DOHH2 (cell line): ENCODE data around the gene GRB14.
"Not testable (repeated sequence)": the region's sequence is repeated elsewhere in the genome, so short reads cannot be mapped to it uniquely, and the experiment has no call there.

Experiments used
- H3F3A ChIP-seq: fragments of 200-600 bp; sonication (generic), shearing (Covaris generic); 2 replicates; pipeline ENCODE4 v1.6.0; 2016; ENCODE audit warnings: antibody characterized with exemption, mild to moderate bottlenecking; ENCODE audit not compliant: control insufficient read depth, insufficient read depth
- H3K27ac ChIP-seq: fragments of 200-600 bp; sonication (generic); 2 replicates; pipeline ENCODE4 v1.5.1; 2014; ENCODE audit warnings: low read depth, mild to moderate bottlenecking, low read length, moderate library complexity
- H3K27me3 ChIP-seq: fragments of 200-600 bp; sonication (generic); 2 replicates; pipeline ENCODE4 v1.6.1; 2014; ENCODE audit warnings: mild to moderate bottlenecking, low read length, mixed read lengths; ENCODE audit not compliant: control insufficient read depth
- H3K36me3 ChIP-seq: fragments of 200-600 bp; sonication (generic); 2 replicates; pipeline ENCODE4 v1.6.1; 2014; ENCODE audit warnings: mild to moderate bottlenecking, low read length, moderate library complexity, mixed read lengths; ENCODE audit not compliant: control insufficient read depth
- H3K4me1 ChIP-seq: fragments of 200-600 bp; sonication (generic); 2 replicates; pipeline ENCODE4 v1.6.1; 2014; ENCODE audit warnings: mild to moderate bottlenecking, low read length, mixed read lengths; ENCODE audit not compliant: control insufficient read depth
- H3K4me2 ChIP-seq: fragments of 200-600 bp; sonication (generic); 2 replicates; pipeline ENCODE4 v1.6.0; 2014; ENCODE audit warnings: mild to moderate bottlenecking, low read length, moderate library complexity
- H3K4me3 ChIP-seq: fragments of 200-600 bp; sonication (generic); 2 replicates; pipeline ENCODE4 v1.5.1; 2014; ENCODE audit warnings: mild to moderate bottlenecking, low read length, mixed read lengths
- H3K79me2 ChIP-seq: fragments of 200-600 bp; sonication (generic); 2 replicates; pipeline ENCODE4 v1.6.1; 2014; ENCODE audit warnings: mild to moderate bottlenecking, low read length, mixed read lengths; ENCODE audit not compliant: control insufficient read depth
- H3K9me2 ChIP-seq: fragments of 200-600 bp; sonication (generic); replicated peaks from 2 replicates; pipeline ENCODE4 v1.6.1; 2014; ENCODE audit warnings: mild to moderate bottlenecking, low read length, mixed read lengths; ENCODE audit not compliant: control insufficient read depth
- H3K9me3 ChIP-seq: fragments of 200-600 bp; sonication (generic); 2 replicates; pipeline ENCODE4 v1.6.1; 2014; ENCODE audit warnings: antibody characterized with exemption, low read length, mixed read lengths; ENCODE audit not compliant: control insufficient read depth, insufficient read depth
- H4K20me1 ChIP-seq: fragments of 200-600 bp; sonication (generic); 2 replicates; pipeline ENCODE4 v1.6.0; 2014; ENCODE audit warnings: low read depth, mild to moderate bottlenecking, antibody characterized with exemption, low read length, moderate library complexity; ENCODE audit not compliant: control insufficient read depth, insufficient read depth
- CTCF ChIP-seq: fragments of 200-600 bp; sonication (generic); IDR thresholded peaks from one replicate; pipeline ENCODE4 v1.5.1; 2014; ENCODE audit warnings: antibody characterized with exemption, mild to moderate bottlenecking, low read depth, low read length; ENCODE audit not compliant: poor library complexity, severe bottlenecking
- EZH2phosphoT487 ChIP-seq: fragments of 200-600 bp; sonication (generic); IDR thresholded peaks from 2 replicates; pipeline ENCODE4 v1.6.1; 2017; ENCODE audit warnings: borderline replicate concordance, mild to moderate bottlenecking, antibody characterized with exemption, low read length, moderate library complexity, mixed read lengths

The GRB14 gene

DNA sequence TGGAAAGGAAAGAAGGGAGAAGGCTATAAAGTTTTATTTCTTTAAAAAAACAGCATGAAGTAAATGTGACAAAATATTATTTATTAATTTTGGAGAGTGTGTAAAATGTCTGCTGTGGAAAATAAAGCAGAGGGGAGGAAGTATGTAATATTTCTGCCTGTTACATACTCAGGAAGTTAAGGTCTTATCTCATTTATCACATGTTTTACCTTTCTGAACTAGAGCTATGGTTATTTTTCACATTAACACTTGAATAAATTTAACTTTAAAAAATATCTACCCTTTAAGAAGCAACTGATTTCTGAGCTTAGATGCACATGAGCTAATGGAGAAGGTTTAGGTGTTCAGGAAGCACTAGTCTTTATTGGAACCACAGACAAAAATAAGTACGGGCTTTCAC, 148.3 kb downstream of the GRB14 start:
- no peaks in the 10 kb centered on the region for H3K4me1 ChIP-seq
- H3K79me2 ChIP-seq, result no peaks in the 10 kb centered on the region
- no peaks in the 10 kb centered on the region for H3K36me3 ChIP-seq
- TF ChIP-seq CTCF, result no peak
- TF ChIP-seq EZH2phosphoT487, result no peak
- H4K20me1 ChIP-seq, result no peaks in the 10 kb centered on the region
- H3F3A ChIP-seq, result no peaks in the 10 kb centered on the region
- no peak overlapping the region for H3K27ac ChIP-seq
- H3K4me2 ChIP-seq, result no peak overlapping the region
- H3K4me3 ChIP-seq, result no peak overlapping the region
- no peaks in the 10 kb centered on the region for H3K27me3 ChIP-seq
- H3K9me2 ChIP-seq, result no peaks in the 10 kb centered on the region; the same call in 1 of the 2 replicates
- no peaks in the 10 kb centered on the region for H3K9me3 ChIP-seq

GRCh38 chr2:164465047-164465446, 156.2 kb downstream of the GRB14 start:
- not testable (repeated sequence) for H3K36me3 ChIP-seq, H3K9me2 ChIP-seq, H3K27me3 ChIP-seq, H3K9me3 ChIP-seq, H3F3A ChIP-seq, H3K4me1 ChIP-seq, H3K4me3 ChIP-seq, H3K4me2 ChIP-seq, H4K20me1 ChIP-seq, H3K79me2 ChIP-seq, H3K27ac ChIP-seq

- TF ChIP-seq EZH2phosphoT487, result no peak
- TF ChIP-seq CTCF, result no peak
These were observed 156.9 kb downstream of the GRB14 start for GRCh38 chr2:164464376-164464775.

DNA sequence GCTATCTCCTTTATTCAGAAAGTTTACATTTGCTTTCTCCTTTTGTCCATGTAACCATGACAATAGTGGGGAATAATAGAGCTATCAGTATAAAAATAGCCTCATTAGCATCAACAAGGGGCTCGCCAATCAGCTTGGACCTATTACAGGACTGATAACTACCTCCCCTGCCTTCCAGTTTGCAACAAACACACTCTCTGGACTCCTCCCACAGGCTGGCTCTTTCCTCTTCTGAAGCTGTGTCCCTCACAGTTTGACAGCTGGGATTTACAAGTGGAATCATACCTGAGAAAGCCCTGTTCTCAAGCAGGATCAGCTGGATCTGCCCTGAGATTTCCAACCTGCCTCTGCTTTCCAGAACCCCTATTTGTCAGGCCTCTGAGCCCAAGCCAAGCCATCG, 162.5 kb downstream of the GRB14 start:
- Histone ChIP-seq H3K4me1 (no peaks in the 10 kb centered on the region), H3F3A (no peaks in the 10 kb centered on the region), H3K36me3 (no peaks in the 10 kb centered on the region), H3K27ac (no peak overlapping the region), H3K9me3 (no peaks in the 10 kb centered on the region), H4K20me1 (no peaks in the 10 kb centered on the region), H3K79me2 (no peaks in the 10 kb centered on the region), H3K4me3 (no peak overlapping the region), H3K4me2 (no peak overlapping the region), H3K9me2 (no peaks in the 10 kb centered on the region), H3K27me3 (no peaks in the 10 kb centered on the region)
- TF ChIP-seq EZH2phosphoT487 (no peak), CTCF (no peak)

More at GRCh38 chr2:164464376-164464775, 156.9 kb downstream of the GRB14 start:
- Histone ChIP-seq H3K4me2 (no peak overlapping the region), H3K4me3 (no peak overlapping the region), H3K4me1 (no peaks in the 10 kb centered on the region), H3K9me3 (no peaks in the 10 kb centered on the region), H3K27me3 (no peaks in the 10 kb centered on the region), H3K79me2 (no peaks in the 10 kb centered on the region), H3F3A (no peaks in the 10 kb centered on the region), H3K9me2 (no peaks in the 10 kb centered on the region), H3K27ac (no peak overlapping the region), H3K36me3 (no peaks in the 10 kb centered on the region), H4K20me1 (no peaks in the 10 kb centered on the region)
